GM19351 (cell line): ENCODE data around the gene MYO3B.
"Not testable (repeated sequence)": the region's sequence is repeated elsewhere in the genome, so short reads cannot be mapped to it uniquely, and the experiment has no call there.

Experiments
- ATAC-seq: cut with Tn5 transposase; IDR thresholded peaks from one replicate; pipeline ENCODE4 v1.9.1; 2021; ENCODE audit warnings: mild to moderate bottlenecking, moderate library complexity; ENCODE audit not compliant: unreplicated experiment

MYO3B gene

DNA sequence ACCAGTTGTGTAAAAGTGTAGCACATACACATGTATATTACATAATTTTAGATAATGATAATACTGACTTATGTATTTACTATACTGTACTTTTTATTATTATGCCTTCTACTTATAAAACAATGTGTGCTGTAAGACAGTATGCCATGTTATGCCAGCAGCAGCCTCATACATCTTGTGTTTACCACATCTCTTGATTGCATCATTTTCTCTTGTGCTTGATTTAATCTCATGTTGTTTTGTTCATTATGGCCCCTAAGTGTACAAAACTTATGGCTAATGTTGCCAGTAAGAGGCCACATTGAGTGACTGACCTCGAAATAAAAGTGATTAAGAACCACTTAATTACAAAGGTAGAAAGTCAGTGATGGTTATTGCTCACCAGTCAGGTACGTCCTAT, 409.2 kb downstream of the MYO3B start:
- ATAC-seq = no peak

DNA sequence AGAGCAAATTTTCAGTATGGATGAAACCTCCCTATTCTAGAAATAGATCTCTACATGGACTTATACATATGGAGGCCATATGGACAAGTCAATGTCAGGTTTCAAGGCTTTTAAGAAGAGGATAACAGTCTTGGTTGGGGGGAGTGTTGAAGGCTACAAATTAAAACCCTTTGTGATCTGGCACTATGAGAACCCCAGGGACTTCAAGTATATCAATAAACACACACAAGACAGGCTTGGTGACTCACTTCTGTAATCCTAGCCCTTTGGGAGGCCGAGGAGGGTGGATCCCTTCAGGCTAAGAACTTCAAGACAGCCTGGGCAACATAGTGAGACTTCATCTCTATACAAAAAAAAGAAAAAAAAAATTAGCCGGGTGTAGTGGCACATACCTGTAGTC, 410.0 kb downstream of the MYO3B start:
- ATAC-seq = no peak

DNA sequence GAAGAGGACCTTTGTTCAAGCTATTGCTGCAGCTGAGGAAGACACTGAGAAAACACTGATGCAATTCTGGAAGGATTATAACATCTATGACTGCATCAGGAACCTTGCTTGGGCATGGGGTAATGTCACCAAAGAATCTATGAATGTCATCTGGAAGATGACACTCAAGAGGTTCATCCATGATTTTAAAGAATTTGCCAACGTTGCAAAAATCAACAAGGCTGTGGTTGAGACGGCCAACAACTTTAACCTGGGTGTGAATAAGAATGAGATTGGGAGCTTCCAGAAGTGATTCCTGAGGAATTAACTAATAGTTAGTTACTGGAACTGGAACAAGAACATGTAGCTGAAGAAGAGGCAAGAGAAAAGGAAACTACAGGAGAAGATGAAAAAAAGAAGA, 410.8 kb downstream of the MYO3B start:
- ATAC-seq = no peak

DNA sequence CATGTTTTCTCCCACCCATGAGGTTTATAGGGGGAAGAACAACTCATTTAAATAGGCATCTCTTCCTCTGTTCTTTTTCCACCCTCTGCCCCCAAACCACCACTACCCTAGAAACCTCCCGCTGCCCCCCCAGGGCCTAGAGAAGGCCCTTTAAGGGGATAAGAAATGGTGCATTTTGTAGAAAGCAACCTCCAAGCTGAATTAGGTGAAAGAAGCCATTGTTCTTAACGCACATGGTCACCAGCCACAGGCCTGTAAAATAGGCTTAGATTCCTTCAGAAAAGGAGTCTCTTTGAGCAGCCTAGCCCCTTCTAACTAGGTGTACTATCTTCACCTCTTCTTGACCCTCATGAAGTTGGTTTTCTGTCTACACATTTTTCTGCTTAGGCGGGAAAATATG, 418.6 kb downstream of the MYO3B start:
- ATAC-seq = no peak

DNA sequence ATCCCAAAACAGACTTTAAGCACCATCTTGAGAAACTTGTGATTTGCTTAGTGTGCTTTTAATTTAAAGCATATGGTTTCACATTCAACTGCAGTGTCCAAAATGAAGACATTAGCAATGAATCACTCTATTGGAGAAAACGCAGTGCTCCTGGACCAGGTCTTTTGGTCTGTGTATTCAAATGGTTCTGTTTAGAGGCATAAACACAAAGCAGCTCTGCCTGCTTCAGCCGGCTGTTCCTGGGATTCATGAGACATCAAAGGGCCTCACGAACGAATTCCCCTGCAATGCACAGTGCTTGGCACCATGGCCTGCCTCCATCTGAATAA, 420.1 kb downstream of the MYO3B start:
- ATAC-seq = no peak

DNA sequence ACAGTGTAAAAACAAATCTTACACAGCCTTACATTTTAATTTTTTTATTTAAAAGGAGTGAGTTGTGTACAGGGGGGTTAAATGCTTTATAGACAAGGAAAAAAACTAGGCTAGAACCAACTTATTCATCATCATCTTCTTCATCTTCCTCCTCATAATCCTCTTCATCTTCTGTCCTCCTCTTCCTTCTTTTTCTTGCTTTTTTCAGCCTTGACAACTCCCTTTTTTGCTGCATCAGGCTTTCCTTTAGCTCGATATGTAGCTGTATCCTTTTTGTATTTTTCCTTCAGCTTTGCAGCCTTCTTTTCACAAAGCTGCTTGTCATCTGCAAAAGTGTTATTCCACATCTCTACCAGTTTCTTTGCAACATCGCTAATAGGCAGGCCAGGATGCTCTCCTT, 423.5 kb downstream of the MYO3B start:
- ATAC-seq = no peak

DNA sequence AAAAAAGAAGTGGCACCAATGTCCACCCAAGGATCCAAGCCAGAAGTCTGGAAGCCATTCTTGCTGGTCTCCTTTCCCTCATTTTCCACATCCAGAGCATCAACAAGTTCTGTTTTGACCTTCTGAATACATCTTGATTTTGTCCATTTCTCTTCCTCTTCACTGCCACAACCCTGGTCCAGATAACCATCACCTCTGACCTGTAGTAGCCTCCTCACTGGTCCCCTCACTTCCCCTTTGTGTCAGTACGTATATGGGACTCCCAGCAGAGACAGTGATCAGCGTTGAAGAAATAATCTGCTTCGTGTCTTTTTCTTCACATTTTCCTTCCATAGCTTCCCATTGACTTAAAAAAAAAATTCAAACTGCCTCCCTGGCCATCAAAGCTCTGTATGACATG, 427.9 kb downstream of the MYO3B start:
- no peak for ATAC-seq

DNA sequence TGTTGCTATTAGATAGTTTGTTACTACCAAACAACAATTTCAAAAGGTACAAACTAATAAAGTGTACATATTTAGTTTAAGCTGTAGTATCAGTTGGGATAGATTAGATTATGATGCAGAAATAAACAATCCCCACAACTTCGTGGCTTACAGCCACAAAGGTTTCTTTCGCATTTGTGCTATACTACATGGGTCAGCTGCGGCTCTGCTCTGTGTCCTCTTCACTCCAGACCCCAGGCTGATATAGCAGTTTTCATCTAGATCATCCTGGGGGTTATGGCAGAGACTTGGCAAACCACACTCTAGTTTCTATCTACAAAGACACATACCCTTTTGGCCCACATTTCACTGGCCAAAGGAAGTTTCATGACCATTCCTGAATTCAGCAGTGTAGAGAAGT, 429.2 kb downstream of the MYO3B start:
- no peak for ATAC-seq

DNA sequence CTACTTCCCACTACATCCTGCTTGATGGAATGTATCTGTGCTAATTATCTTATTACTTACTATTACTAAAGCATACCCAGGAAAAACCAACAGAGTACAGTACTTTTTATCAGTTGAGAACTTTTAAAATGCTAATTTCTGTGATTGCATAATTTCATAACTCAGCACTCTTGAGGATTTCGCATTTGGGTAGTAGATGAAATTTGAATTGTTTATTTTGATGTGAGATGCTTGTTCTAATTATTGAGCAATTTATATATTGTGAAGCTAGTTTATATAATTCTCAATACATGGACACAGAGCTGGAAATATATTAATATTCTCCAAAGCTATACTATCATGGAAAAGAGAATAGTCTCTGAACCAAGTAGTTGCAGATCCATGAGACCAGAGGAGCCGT, 432.7 kb downstream of the MYO3B start:
- ATAC-seq = no peak

DNA sequence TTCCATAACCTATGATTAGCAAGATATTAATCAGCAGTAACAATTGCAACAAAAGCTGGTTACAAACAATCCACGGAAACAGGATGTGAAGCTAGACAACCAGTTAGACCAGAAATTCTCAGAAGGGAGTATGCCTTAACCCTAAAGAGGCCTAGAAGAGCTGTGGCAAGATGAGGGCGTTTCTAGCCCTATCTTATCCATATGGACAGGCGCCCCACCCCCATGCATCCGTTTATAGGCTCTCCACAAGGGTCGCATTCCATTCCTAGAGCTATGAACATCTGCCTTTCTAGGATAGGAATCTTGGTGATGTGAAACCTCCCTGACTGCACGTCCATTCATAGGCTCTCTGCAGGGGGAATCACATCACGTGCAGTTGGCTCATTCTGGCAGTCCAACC, 441.0 kb downstream of the MYO3B start:
- not testable (repeated sequence) for ATAC-seq

DNA sequence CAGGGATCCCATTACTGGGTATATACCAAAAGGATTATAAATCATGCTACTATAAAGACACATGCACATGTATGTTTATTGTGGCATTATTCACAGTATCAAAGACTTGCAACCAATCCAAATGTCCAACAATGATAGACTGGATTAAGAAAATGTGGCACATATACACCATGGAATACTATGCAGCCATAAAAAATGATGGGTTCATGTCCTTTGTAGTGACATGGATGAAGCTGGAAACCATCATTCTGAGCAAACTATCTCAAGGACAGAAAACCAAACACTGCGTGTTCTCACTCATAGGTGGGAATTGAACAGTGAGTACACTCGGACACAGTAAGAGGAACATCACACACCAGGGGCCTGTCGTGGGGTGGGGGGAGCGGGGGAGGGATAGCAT, 457.1 kb downstream of the MYO3B start:
- ATAC-seq = not testable (repeated sequence)

DNA sequence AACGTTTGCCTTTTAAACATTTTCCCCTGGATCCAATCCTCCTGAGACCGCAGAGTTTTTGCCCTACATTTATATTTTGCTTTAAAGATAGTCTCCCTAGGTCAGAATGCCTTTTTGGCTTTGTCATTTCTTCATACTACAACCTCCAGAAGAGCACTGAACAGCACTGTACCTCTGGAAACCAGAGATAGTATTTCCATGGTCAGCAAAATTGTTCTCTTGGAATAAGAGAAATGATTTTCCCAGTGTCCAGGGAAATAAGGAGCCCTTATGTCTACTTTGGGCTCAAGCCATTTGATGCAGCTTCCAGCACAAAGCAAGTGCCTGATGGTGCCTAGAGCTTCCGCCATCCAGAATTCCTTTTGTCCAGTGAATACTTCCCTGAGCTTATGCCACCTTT, 461.7 kb downstream of the MYO3B start:
- no peak for ATAC-seq

DNA sequence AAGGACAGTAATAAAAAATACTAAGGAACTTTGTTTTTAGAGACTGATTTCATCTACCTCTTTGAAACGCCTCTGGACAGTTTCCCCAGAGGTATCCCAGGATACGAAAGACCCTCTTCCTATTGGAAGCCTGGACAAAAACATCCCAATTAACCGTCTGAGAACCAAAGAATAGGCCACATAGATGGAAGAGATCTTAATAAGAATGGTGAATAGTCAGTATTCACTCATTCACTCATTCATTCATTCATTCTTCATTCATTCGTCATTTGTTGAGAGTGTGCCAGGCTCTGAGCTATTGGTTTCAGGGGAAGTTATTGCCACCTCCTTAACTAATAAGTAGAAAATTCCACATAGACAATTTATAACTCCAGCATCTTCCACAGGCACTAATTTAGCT, 464.0 kb downstream of the MYO3B start:
- ATAC-seq = no peak

DNA sequence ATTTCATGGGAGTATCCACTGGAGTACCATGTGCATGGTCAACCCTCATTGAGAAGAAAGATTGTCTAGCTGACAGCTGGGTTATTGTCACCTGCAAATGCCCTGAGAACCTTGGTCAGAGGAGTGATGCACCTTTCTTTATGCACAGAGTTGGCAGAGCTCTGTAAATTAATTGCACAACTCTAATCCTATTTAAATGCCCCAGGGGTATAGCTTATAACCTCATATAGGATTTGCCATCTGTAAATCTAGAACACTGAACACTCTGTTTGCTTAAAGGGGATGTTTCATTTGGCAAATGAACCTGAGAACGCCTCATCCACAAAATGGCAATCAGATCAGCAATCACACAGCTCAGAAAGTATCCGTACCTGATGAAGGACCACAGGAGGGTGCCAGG, 465.4 kb downstream of the MYO3B start:
- ATAC-seq = no peak

DNA sequence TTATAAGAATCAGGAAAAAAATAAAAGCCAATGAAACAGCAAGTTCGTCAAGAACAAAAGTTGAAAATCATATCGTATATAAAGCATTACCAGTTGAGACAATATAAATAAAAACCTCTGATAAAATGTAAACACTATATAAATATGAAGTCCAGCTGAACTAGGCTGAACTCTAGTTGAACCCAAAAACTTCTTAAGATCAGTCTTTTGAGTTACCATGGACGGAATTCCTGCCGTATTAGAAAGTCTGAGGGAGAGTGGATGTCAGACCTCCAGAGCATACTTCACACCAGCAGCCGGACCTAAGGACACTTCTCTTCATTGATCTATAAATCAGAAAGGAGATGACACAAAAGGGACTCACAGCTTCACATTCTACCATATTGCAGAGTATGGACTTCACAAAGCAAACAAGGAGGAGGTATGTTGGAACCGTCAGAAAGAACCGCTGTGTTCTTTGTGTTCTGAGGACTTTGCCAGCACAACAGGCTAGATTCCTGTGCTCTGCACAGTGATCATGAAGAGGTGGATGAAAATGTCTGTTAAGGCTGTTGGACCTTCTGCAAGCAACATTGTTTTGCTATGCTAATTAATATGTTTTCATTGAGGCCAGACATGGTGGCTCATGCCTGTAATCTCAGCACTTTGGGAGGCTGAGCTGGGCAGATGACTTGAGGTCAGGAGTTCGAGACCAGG, 469.9 kb downstream of the MYO3B start:
- ATAC-seq = no peak

DNA sequence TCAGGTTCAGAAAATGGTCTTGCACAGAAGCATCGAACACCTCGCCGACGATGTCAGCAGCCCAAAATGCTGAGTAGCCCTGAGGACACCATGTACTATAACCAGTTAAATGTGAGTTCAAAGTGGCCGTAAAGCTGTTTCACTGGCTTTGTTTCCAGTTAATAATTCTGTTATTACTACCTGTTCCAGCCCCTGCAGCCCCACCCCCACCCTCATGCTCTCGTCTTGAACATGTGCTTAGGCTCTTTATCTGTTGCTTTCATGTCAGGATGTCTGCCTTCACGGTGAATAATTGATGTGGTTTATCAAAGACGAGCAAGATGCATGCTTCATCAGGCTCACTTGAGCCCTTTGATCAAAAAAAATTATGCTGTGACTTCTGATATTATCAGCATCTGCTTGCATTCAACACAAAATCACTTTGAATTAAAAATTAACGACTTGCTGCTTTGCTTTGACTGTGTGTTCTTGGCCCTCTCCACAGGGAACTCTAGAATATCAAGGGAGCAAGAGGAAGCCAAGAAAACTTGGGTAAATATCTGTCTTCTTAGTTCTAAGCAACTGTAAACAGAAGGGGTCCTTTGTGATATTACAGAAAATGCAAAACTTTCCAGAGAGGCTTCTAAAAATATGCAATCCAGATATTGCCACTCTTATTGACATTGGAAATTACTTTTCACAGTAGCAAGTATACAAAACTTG, 473.8 kb downstream of the MYO3B start:
- no peak for ATAC-seq

DNA sequence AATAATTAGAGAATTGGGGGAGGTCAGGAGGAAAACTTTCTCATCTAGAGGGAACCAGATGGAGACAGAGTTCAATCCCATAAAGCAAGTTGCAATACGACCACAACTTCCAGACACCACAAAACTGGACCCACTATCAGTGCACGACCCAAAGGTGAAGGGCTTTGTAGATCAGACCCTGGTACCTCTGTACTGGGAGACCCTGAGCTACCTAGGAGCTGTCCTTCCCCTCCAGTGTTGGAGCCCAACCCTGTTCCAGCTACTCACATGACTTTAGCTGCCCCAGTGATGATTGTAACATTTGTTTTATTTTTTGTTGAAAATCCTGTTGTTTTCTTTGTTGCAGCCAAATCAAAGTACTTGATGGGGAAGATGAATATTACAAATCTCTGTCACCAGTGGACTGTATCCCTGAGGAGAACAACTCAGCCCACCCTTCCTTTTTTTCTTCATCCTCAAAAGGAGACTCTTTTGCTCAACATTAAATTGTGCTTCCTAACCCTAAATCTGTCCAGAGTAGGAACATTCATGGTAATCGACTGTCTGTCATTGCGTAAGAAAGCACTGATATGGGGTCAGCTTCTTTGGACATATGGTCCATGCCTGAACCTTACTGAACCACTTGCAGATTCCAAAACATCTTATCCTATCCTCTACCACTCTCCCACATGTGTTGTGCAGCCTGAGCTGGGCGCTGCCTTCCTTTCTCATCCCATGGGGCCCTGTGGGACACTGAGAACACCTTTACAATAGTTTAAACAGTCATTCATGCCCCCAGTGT, 474.9 kb downstream of the MYO3B start:
- no peak for ATAC-seq

DNA sequence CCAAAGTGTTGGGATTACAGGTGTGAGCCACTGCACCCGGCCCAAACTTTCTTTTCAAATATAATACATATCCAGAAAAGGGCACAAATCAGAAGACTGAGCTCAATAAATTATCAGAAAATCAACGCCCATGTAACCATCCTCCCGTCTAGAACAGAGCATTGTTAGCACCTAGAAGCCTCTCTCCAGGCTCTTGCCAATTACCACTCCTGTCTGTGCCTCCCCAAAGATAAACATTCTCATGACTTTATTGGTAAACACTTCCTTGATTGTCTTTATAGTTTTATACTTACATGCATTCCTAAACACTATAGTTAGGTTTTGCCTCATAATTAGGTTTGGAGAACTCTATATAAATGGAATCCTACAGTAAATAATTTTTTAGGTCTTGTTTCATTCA, 478.7 kb downstream of the MYO3B start:
- ATAC-seq = no peak

DNA sequence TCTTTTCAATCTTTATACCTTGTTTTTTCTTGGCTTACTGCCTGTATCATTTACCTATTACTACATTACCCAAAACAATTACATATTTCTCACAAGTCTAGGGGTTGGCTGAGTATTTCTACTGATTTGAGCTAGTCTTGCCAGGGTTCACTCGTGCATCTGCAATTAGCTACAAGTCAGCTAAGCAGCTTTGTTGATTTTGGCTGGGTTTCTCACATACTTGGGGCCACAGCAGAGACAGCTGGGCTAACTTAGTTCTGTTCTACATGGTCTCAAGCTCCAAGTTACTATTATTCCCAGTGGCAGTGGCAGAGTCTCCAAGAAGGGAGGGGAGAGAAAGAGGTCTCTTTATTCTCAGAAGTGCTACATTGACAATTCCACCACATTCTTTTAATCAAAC, 482.5 kb downstream of the MYO3B start:
- ATAC-seq = no peak

DNA sequence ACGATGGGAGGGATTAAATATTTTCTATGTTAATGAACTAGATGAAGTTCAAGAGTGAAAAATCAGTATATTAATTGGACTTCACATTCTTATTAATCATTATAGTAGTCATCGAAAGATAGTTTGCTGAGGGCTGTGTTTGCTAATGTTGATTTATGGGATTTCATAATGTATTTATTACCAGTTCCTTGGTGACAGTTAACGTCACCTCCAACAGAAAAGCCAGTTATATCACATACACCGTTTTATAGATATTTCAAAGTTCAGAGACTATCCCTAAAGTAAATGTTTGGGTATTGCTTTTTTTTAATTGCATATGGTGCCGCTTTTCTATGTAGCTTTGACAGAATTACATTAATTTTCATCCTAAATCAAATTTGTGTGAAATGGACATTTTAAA, 487.8 kb downstream of the MYO3B start:
- no peak for ATAC-seq

DNA sequence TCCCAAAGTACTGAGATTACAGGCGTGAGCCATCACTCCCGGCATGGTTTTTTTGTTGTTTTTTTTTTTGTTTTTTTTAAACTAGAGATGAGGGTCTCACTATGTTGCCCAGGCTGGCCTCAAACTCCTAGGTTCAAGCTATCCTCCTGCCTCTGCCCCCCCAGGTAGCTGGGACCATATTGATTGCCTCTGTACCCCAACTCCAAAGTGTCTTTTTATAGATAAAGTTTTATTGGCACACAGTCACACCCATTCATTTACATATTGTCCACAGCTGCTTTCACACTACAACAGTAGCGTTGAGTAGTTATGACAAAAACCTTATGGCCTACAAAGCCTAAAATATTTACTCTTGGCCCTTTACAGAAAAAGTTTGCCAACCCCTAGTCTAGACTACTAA, 492.0 kb downstream of the MYO3B start:
- no peak for ATAC-seq

DNA sequence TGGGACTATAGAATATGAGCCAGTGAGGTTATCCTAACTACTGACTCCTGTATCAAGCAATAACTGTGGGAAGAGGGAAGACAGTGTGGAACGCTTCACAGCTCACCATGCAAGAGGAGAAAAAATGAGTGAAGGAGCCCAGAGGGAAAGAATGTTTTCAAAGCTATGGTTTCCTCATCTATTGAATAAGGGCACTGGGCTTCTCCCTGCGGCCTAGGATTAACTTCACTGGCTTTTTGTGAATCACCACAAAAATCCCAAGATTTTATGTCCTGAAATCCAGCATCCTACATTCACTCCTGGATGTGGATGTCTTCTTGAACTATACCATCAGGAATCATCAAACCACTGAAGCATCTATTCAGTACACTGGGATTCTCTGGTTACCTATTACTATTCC, 492.7 kb downstream of the MYO3B start:
- no peak for ATAC-seq
